ENCODE results near the gene PLEKHA5. TPM values are rescaled to one million over a fixed set of nuclear protein-coding genes. Genes with fewer than 3 reads are reported as not detected.

Gene PLEKHA5
- total RNA-seq, 1 experiment from 2014 or later = 14.0 TPM

DNA sequence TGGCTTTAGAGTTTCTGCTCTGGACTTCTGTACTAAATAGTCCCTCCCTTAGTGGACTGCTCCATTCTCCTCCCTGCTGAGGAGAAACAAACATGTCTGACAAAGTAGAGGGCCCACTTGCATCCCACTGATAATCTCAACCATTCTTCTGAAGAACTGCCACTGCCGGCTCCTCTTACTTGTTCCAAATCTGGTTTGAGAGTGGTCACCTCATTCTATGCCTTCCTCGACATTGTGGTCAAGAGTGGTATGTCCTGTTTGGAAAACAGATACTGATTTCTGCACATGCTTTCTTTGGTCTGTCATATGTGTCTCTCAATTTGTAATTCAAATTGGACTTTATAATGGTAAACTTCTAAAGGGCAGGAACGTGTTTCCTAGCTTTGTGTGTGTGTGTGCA, 36.3 kb upstream of the PLEKHA5 start:
- TF ChIP-seq EZH2 (IDR thresholded peaks at IDR 0.05; ENCODE audit: borderline replicate concordance, low read depth, low read length, poor library complexity, severe bottlenecking) = no peak
- TF ChIP-seq, protein P1, sequence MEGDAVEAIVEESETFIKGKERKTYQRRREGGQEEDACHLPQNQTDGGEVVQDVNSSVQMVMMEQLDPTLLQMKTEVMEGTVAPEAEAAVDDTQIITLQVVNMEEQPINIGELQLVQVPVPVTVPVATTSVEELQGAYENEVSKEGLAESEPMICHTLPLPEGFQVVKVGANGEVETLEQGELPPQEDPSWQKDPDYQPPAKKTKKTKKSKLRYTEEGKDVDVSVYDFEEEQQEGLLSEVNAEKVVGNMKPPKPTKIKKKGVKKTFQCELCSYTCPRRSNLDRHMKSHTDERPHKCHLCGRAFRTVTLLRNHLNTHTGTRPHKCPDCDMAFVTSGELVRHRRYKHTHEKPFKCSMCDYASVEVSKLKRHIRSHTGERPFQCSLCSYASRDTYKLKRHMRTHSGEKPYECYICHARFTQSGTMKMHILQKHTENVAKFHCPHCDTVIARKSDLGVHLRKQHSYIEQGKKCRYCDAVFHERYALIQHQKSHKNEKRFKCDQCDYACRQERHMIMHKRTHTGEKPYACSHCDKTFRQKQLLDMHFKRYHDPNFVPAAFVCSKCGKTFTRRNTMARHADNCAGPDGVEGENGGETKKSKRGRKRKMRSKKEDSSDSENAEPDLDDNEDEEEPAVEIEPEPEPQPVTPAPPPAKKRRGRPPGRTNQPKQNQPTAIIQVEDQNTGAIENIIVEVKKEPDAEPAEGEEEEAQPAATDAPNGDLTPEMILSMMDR (conservative IDR thresholded peaks at IDR 0.05; ENCODE audit: low read depth, low read length) = no peak
- Histone ChIP-seq H3K9me3 (ENCODE audit: low read depth, low read length, poor library complexity, severe bottlenecking) (no peaks in the 10 kb centered on the region), H3K27me3 (replicated peaks; ENCODE audit: insufficient read depth, low read depth, low read length, poor library complexity) (no peaks in the 10 kb centered on the region), H3K4me3 (ENCODE audit: low read depth, low read length, poor library complexity, severe bottlenecking) (no peak overlapping the region), H3K27ac (ENCODE audit: low read depth, low read length, poor library complexity, severe bottlenecking) (no peak overlapping the region), H3K4me1 (ENCODE audit: insufficient read depth, low read length, poor library complexity, severe bottlenecking) (no peaks in the 10 kb centered on the region), H3K36me3 (ENCODE audit: insufficient read depth, low read length, poor library complexity, severe bottlenecking) (no peaks in the 10 kb centered on the region)
- intact Hi-C loops (cut with micrococcal nuclease; ENCODE audit: unreplicated experiment) = no loop called here
- no TSS peak for BruUV-seq (replicated peaks)
- DNase-seq (ENCODE audit: low spot score) = no peak
- ChIA-PET CTCF (no interaction called here), POLR2A (ENCODE audit: low non-redundant PET) (no interaction called here)

DNA sequence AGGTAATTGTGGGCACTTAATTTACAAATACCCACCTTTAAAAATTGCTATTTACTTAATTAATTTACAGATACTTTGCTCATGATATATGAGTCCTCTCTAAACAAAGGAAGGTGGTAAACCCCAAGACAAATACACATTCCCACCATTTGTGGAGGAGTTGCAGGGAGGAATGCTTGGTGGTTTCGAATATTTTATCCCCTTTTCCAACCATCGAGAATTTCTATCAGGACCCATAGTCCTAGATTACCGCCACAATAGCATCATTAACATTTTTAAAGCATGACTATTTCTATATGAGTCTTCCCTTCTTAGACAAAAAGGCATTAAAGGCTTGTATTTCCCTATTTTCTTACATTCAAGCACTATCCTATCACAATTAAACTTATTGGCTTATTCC, 34.2 kb upstream of the PLEKHA5 start:
- Histone ChIP-seq H3K4me1 (ENCODE audit: insufficient read depth, low read length, poor library complexity, severe bottlenecking) (no peaks in the 10 kb centered on the region), H3K36me3 (ENCODE audit: insufficient read depth, low read length, poor library complexity, severe bottlenecking) (no peaks in the 10 kb centered on the region), H3K27ac (ENCODE audit: low read depth, low read length, poor library complexity, severe bottlenecking) (no peak overlapping the region), H3K27me3 (replicated peaks; ENCODE audit: insufficient read depth, low read depth, low read length, poor library complexity) (no peaks in the 10 kb centered on the region), H3K4me3 (ENCODE audit: low read depth, low read length, poor library complexity, severe bottlenecking) (no peak overlapping the region), H3K9me3 (ENCODE audit: low read depth, low read length, poor library complexity, severe bottlenecking) (no peaks in the 10 kb centered on the region)
- intact Hi-C loops (cut with micrococcal nuclease; ENCODE audit: unreplicated experiment) = no loop called here
- BruUV-seq (replicated peaks) = no TSS peak
- CTCF ChIA-PET = no interaction called here
- no peak for TF ChIP-seq EZH2 (IDR thresholded peaks at IDR 0.05; ENCODE audit: borderline replicate concordance, low read depth, low read length, poor library complexity, severe bottlenecking)
- TF ChIP-seq, protein P1 (conservative IDR thresholded peaks at IDR 0.05; ENCODE audit: low read depth, low read length) = no peak
- DNase-seq (ENCODE audit: low spot score) = no peak
- POLR2A ChIA-PET (ENCODE audit: low non-redundant PET) = no interaction called here

DNA sequence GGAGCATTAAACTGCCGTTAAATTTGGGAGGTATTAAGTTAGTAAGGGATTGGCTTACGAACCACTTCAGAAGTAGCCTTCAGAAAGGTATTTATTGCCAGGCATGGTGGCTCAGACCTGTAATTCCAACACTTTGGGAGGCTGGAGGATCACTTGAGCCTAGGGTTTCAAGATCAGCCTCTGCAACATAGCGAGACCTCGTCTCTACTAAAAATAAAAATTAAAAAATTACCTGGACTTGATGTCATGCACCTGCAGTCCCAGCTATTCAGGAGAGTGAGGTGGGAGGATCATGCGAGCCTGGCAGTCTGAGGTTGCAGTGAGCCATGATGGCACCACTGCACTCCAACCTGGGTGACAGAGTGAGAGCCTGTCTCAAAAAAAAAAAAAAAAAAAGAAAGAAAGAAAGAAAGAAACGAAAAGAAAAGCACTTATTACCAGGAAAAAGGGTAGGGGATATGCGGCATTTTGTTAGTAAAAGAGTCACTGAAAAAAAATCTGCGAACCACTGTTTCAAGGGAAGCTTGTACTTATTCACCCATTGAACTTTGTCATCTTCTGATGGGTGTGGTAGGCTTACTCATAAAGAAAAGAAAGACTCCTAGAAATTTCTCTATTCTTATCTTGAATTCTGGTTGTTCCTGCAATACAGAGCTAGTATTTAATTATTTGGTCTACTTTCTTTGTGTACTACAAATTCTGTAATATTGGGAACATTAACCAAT, 33.6 kb upstream of the PLEKHA5 start:
- BruUV-seq (replicated peaks) = no TSS peak
- ChIA-PET POLR2A (ENCODE audit: low non-redundant PET) (no interaction called here), CTCF (no interaction called here)
- H3K4me1 ChIP-seq (ENCODE audit: insufficient read depth, low read length, poor library complexity, severe bottlenecking) = no peaks in the 10 kb centered on the region
- no peak for DNase-seq (ENCODE audit: low spot score)
- TF ChIP-seq, protein P1 (conservative IDR thresholded peaks at IDR 0.05; ENCODE audit: low read depth, low read length) = no peak
- TF ChIP-seq EZH2 (IDR thresholded peaks at IDR 0.05; ENCODE audit: borderline replicate concordance, low read depth, low read length, poor library complexity, severe bottlenecking) = no peak
- H3K27ac ChIP-seq (ENCODE audit: low read depth, low read length, poor library complexity, severe bottlenecking) = no peak overlapping the region
- no peaks in the 10 kb centered on the region for H3K9me3 ChIP-seq (ENCODE audit: low read depth, low read length, poor library complexity, severe bottlenecking)
- H3K27me3 ChIP-seq (replicated peaks; ENCODE audit: insufficient read depth, low read depth, low read length, poor library complexity) = no peaks in the 10 kb centered on the region
- no peak overlapping the region for H3K4me3 ChIP-seq (ENCODE audit: low read depth, low read length, poor library complexity, severe bottlenecking)
- H3K36me3 ChIP-seq (ENCODE audit: insufficient read depth, low read length, poor library complexity, severe bottlenecking) = no peaks in the 10 kb centered on the region
- intact Hi-C loops (cut with micrococcal nuclease; ENCODE audit: unreplicated experiment) = no loop called here

Data from A673 (cell line).